CMK (cell line): ENCODE results near the gene KLHL29.

Experiments used
- DNase-seq: peaks from one replicate; pipeline ENCODE4 v3.0.0-alpha.2; 2010; ENCODE audit warnings: low read depth

KLHL29 gene

DNA sequence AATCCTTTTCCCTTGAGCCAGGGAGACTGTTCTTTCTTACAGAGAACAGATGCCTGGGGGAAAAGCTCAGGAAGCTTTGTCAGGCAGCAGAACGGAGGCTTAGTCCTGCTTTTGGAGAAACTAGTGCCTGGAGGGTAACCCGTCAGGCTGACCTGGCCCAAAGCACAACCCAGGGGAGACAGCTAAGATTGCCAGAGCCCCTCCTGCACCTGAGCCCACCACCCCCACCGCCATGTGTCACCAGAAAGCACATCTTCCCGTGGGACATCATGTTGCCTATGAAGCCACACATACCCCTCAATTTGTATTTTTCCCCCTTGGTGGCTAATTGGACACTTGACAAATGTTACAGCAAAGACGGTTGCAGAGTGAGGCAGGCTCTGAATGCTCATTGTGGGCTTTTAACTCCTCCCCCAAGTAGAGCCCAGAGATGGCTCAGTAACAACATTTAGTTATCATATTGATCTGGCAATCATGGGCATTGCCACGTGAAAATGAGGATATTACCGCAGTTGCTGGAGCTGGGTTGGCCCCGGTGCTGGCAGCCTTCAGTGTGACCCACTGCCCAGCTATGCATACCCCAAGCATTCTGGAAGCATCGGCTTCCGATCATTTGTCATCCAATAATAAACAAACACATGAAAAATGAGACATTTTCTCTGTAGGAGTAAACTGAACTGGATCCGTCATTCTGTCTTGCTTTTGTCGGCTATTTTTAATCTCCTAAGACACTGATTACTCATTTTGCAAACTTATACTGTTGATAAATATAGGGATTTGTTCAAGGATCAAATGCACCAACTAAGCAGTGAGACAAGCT lies 312.5 kb downstream of the KLHL29 start:
- DNase-seq = no peak

GRCh38 chr2:23698116-23698693 lies 313.2 kb downstream of the KLHL29 start:
- no peak for DNase-seq

DNA sequence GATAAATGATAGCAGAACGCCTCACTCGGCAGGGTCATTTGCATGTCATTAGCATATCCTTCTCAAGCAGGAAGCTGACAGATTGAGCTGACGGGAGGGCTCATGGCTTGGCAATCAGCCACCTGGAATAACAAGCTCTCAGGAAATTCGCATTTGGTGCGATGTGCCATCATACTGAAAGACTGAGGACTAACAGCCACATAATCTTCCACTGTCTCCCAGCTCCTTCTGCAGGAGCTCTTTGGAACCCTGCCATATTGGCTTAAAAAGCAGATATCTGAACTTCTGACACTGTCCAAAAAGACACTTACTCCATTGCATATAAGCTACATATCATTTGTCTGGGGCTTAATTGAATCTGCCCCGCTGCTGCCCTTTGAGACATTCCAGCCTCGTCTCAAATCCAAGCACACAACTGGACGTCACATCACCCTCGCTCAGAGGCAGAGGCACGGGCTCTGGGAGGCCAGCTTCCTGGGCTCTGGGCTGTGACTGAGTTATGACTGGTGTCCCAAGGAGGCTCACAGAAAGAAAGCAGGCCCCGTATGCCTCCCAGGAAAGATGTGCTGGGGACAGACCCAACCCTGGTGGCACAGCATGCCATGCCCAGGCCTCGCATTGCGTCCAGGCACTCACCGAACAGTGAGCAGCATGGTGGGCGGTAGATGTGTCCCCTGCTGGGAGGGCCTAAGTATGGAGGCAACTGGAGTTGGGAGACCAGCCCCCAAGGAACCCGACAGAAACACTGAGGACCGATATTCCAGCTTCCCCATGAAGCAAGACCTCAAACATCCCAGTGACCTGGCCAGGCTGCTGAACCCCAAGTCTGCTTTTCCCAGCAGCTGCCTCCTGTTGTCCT lies 314.0 kb downstream of the KLHL29 start:
- no peak for DNase-seq

- no peak for DNase-seq
These were observed 314.6 kb downstream of the KLHL29 start for GRCh38 chr2:23699580-23699925.

GRCh38 chr2:23700627-23701026 lies 315.6 kb downstream of the KLHL29 start:
- no peak for DNase-seq

- DNase-seq = no peak
These were observed 318.1 kb downstream of the KLHL29 start for GRCh38 chr2:23703037-23703582.

DNA sequence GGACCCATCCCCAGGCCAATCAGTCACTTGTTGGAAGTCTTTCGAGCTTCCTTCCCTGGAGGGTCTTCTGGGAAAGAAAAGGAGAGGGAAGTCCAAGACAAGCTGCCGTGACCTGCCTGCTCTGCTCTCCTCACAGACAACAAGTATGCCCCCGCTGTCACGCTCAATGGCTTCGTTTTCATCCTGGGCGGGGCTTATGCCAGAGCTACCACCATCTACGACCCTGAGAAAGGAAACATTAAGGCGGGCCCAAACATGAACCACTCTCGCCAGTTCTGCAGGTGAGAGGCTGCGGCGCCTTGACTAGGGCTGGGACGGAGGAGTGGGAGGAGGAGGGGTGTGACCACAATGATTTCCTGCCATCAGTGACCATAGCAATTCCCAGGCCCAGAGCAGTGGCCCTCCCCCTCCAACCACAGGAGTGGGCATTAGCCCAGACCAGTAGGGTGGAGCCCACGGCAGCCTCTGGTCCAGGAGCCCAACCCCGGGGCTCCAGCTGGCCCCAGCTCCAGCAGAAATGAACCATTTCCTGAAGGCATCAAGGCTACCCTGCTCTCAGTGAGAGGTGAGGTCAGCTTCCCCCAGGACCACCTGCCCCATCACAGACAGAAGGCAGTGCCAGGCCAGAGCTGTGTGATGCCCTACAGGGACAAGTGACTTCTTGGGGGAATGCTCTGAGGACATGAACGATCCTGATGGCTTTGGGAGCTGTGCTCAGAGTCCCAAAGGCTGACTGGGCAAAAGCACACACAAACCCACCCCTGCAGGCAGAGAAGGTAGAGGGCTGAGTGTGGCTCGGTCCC lies 318.8 kb downstream of the KLHL29 start:
- no peak for DNase-seq

- DNase-seq = no peak
These were observed 321.0 kb downstream of the KLHL29 start for GRCh38 chr2:23705771-23706612.

- DNase-seq = no peak
These were observed 321.7 kb downstream of the KLHL29 start for GRCh38 chr2:23706613-23707078.

GRCh38 chr2:23707096-23707495 lies 322.1 kb downstream of the KLHL29 start:
- no peak for DNase-seq

DNA sequence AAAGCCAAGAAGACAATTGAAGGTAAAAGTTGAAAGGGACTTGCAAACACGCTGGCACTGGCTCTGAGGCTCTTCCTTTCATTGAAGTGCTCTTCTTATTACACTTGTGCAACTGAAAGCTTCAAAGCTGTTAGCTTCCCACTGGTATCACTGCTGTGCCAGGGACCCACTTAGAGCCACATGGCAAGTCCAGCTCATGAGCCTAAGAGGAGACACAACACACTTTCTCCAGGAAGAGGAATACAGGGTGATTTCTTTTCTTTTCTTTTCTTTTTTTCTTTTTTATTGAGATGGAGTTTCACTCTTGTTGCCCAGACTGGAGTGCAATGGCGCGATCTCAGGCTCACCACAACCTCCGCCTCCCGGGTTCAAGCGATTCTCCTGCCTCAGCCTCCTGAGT lies 323.8 kb downstream of the KLHL29 start:
- no peak for DNase-seq

- DNase-seq = no peak
These were observed 324.3 kb downstream of the KLHL29 start for GRCh38 chr2:23709311-23709710.

DNA sequence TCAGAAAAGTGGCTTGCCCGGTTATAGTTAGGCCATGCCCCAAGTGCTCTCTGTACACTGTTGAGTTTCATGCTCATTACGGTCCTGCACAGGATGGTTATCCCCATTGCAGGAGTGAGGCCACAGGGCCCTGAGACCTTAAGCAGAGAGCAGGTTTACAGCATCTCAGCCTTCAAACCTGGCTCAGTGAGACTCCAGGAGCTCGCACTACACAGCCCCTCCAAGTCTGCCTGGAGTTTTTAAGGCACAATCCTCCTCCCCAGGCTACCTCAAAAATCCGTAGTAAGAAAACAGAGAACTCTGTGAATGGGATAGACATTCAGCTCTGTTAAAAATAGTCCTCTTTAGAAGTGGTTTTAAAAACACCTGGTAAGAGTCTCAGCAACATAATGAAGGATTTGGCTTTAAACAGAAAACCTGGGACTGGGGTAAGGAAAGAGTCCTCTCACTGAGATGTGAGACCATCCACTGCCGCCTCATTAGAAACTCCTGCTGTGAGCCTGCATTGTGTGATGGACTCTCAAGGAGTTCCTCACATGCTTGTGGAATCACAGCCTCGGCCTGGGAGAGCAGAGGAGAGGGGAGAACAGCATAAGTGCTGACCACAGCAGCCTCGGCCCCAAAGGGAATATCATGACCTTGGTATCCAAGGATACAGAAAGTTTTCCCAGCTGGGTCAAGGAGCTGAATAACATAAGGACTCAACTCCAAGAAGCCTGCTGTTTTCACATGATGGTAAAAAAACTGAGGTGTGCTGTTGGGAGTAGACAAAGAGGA lies 327.2 kb downstream of the KLHL29 start:
- no peak for DNase-seq

- DNase-seq = no peak
These were observed 327.8 kb downstream of the KLHL29 start for GRCh38 chr2:23712756-23713151.

DNA sequence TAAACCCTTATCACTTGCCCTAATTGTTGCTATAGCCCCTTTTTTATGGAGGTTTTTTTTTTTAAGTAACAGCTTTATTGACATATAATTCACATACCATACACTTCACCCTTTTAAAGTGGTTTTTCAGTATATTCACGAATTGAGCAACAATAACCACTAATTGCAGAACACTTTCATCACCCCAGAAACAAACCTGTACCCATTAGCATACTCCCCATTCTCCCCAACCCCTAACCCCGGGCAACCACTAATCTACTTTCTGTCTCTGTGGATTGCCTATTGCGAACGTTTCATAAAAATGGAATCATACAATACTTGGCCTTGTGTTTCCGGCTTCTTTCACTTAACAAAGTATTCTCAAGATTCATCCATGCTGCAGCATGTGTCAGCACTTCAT lies 328.4 kb downstream of the KLHL29 start:
- DNase-seq = no peak

DNA sequence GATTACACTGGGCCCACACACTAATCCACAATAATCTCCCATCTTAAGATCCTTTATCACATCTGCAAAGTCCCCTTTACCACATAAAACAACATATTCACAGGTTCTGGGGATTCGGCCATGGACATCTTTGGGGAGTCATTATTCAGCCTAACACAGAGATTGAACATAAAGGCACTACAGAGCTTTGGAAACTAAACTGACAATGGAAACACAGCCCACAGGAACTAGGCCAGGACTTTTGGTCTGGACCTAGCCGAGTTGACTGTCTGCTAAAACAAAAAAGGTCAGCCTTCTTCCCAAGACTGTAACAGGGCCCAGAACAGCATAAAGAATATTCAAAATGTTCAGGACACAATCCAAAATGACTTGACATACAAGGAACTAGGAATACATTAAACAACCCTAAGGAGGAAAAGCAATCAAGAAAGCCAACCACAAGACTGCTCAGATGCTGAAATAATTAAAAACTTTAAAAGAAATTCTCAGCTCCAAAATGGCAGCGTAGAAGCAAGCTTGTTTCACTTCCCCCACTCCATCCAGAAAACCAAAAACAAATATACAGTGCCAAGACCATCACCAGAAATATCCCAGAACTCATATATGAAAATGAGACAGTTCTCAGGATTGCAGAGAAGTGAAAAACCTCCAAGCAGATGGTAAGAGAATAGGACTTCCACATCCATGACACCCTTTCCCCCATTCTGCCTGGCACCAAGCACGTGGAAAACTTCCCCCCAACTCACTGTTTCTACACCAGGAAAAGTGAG lies 334.1 kb downstream of the KLHL29 start:
- DNase-seq = no peak

DNA sequence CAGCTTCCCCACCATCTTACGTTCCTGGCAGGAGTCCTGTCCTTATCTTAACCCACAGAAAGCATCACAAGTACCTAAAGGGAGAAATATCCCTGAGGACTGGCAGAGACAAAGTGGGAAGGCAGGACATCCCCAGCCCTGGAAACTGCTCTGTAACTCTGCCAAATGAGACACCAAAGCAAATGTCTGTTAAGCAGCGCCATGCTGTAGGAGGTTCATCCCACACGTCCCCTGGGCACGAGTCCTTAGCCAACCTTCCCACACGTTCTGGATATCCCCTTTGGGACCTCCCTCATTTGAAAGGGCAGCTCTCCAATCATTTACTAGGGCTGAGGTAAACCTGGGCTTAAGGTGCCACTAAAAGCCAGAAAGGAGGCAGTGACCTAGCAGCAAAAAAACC lies 334.7 kb downstream of the KLHL29 start:
- DNase-seq = no peak

- no peak for DNase-seq
These were observed 335.9 kb downstream of the KLHL29 start for GRCh38 chr2:23720705-23721453.

DNA sequence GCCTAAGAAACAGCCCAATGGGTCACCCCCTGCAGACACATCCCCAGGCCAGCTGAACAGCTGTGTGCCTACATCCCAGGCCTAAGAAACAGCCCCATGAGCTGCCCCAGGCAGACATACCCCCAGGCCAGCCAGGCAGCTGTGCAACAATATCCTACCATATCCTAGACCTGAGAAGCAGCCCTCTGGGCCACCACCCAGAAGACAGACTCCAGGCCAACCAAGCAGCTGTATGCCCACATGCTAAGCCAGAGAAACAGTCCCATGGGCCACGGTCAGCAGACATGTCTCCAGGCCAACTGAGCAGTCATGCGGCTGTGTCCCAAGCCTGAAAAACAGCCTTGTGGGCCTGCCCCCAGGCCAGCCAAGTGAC lies 336.5 kb downstream of the KLHL29 start:
- DNase-seq = no peak
